OCI-LY3 (cell line): ENCODE results near the gene ERC2.

Experiments
- H2AFZ ChIP-seq: fragments of 200-600, 300-600 bp; shearing (Covaris generic); 2 replicates; pipeline ENCODE4 v1.6.0; 2014; ENCODE audit warnings: antibody characterized with exemption, low read depth, low read length
- H3K27ac ChIP-seq: fragments of 200-600, 300-600 bp; sonication (generic); 2 replicates; pipeline ENCODE4 v1.5.1; 2014; ENCODE audit warnings: mild to moderate bottlenecking, low read length, moderate library complexity, mixed read lengths
- H3K27me3 ChIP-seq: fragments of 200-600, 300-600 bp; sonication (generic); 2 replicates; pipeline ENCODE4 v1.6.1; 2014; ENCODE audit warnings: low read depth, low read length, mixed read lengths
- H3K36me3 ChIP-seq: fragments of 200-600, 300-600 bp; sonication (generic); replicated peaks from 2 replicates; pipeline ENCODE3; 2014; ENCODE audit warnings: low read depth, low read length, mixed read lengths
- H3K4me1 ChIP-seq: fragments of 300-600, 200-600 bp; sonication (generic); 2 replicates; pipeline ENCODE4 v1.6.1; 2014; ENCODE audit warnings: low read length, mixed read lengths
- H3K4me2 ChIP-seq: fragments of 200-600, 300-600 bp; sonication (generic); 2 replicates; pipeline ENCODE4 v1.6.1; 2014; ENCODE audit warnings: low read length, mixed read lengths
- H3K4me3 ChIP-seq: fragments of 300-600, 200-600 bp; sonication (generic); 2 replicates; pipeline ENCODE4 v1.5.1; 2014; ENCODE audit warnings: antibody characterized with exemption, mild to moderate bottlenecking, low read length, moderate library complexity
- H3K79me2 ChIP-seq: fragments of 300-600, 200-600 bp; shearing (Covaris generic); 2 replicates; pipeline ENCODE4 v1.6.1; 2014; ENCODE audit warnings: mild to moderate bottlenecking, low read length, mixed read lengths
- H3K9ac ChIP-seq: fragments of 300-600, 200-600 bp; shearing (Covaris generic); 2 replicates; pipeline ENCODE4 v1.6.0; 2014; ENCODE audit warnings: mild to moderate bottlenecking, low read length, moderate library complexity
- H3K9me3 ChIP-seq: fragments of 200-600, 300-600 bp; shearing (Covaris generic); 2 replicates; pipeline ENCODE4 v1.6.1; 2014; ENCODE audit warnings: low read length, mixed read lengths; ENCODE audit not compliant: insufficient read depth
- H4K20me1 ChIP-seq: fragments of 200-600, 300-600 bp; sonication (generic); 2 replicates; pipeline ENCODE4 v1.6.1; 2016; ENCODE audit warnings: low read length, mixed read lengths; ENCODE audit not compliant: insufficient read depth
- CTCF ChIP-seq: fragments of 200-600, 300-600 bp; sonication (generic); IDR thresholded peaks from 2 replicates; pipeline ENCODE4 v1.5.1; 2014; ENCODE audit warnings: antibody characterized with exemption, low read length, low read depth
- EZH2phosphoT487 ChIP-seq: fragments of 200-600 bp; shearing (Covaris generic); IDR thresholded peaks from 2 replicates; pipeline ENCODE4 v1.6.1; 2018; ENCODE audit warnings: antibody characterized with exemption, mixed run types, low read depth

ERC2 gene

GRCh38 chr3:55966566-55966965 lies 501.7 kb downstream of the ERC2 start:
- H3K27ac ChIP-seq, result no peak overlapping the region
- no peak overlapping the region for H3K4me2 ChIP-seq
- H3K79me2 ChIP-seq, result no peaks in the 10 kb centered on the region
- H2AFZ ChIP-seq, result no peak overlapping the region
- no peak overlapping the region for H3K4me3 ChIP-seq
- H3K36me3 ChIP-seq, result no peaks in the 10 kb centered on the region
- H3K4me1 ChIP-seq, result no peaks in the 10 kb centered on the region
- no peak overlapping the region for H3K9ac ChIP-seq
- no peak for TF ChIP-seq CTCF
- TF ChIP-seq EZH2phosphoT487, result no peak
- no peaks in the 10 kb centered on the region for H3K9me3 ChIP-seq
- H3K27me3 ChIP-seq, result peaks cover 14% of the 10 kb centered on the region
- no peaks in the 10 kb centered on the region for H4K20me1 ChIP-seq

- Histone ChIP-seq H3K27ac (no peak overlapping the region), H3K79me2 (no peaks in the 10 kb centered on the region), H2AFZ (no peak overlapping the region), H3K27me3 (peaks cover 14% of the 10 kb centered on the region), H3K9ac (no peak overlapping the region), H3K4me2 (no peak overlapping the region), H3K4me3 (no peak overlapping the region), H3K36me3 (no peaks in the 10 kb centered on the region), H4K20me1 (no peaks in the 10 kb centered on the region), H3K4me1 (no peaks in the 10 kb centered on the region), H3K9me3 (no peaks in the 10 kb centered on the region)
- TF ChIP-seq CTCF (no peak), EZH2phosphoT487 (no peak)
These were observed 502.5 kb downstream of the ERC2 start for GRCh38 chr3:55965776-55966175.

GRCh38 chr3:55964491-55964985 lies 503.7 kb downstream of the ERC2 start:
- Histone ChIP-seq H3K4me2 (no peak overlapping the region), H3K4me1 (no peaks in the 10 kb centered on the region), H4K20me1 (no peaks in the 10 kb centered on the region), H3K4me3 (no peak overlapping the region), H3K9ac (no peak overlapping the region), H2AFZ (no peak overlapping the region), H3K36me3 (no peaks in the 10 kb centered on the region), H3K27me3 (peaks cover 14% of the 10 kb centered on the region), H3K9me3 (no peaks in the 10 kb centered on the region), H3K27ac (no peak overlapping the region), H3K79me2 (no peaks in the 10 kb centered on the region)
- TF ChIP-seq CTCF, result no peak
- TF ChIP-seq EZH2phosphoT487, result no peak

- Histone ChIP-seq H3K79me2 (no peaks in the 10 kb centered on the region), H3K4me3 (no peak overlapping the region), H3K27me3 (peaks cover 9% of the 10 kb centered on the region), H2AFZ (no peak overlapping the region), H3K4me2 (no peak overlapping the region), H3K4me1 (no peaks in the 10 kb centered on the region), H3K36me3 (no peaks in the 10 kb centered on the region), H3K27ac (no peak overlapping the region), H3K9me3 (no peaks in the 10 kb centered on the region), H3K9ac (no peak overlapping the region), H4K20me1 (no peaks in the 10 kb centered on the region)
- TF ChIP-seq CTCF (no peak), EZH2phosphoT487 (no peak)
These were observed 504.7 kb downstream of the ERC2 start for GRCh38 chr3:55963601-55964000.
